ENCODE results near the gene TBC1D3G. TPM values are rescaled to one million over a fixed set of nuclear protein-coding genes. Genes with fewer than 3 reads are reported as not detected.
"Not testable (repeated sequence)": the region's sequence is repeated elsewhere in the genome, so short reads cannot be mapped to it uniquely, and the experiment has no call there.

TBC1D3G gene
- 0.32 and 3.6 TPM in 2 replicates for total RNA-seq
- polyA plus RNA-seq = 4.5 and 5.9 TPM in 2 replicates

GRCh38 chr17:36323584-36323983 lies at the start of gene TBC1D3G:
TSS of gene TBC1D3G (plus strand) at chr17:36323884. CDS start at chr17:36325412, 1,528 bp downstream.
- H3K36me3 ChIP-seq; H3K4me1 ChIP-seq (ENCODE audit: low read depth); H3K9me3 ChIP-seq (ENCODE audit: low read depth); H3K27me3 ChIP-seq; H3K4me3 ChIP-seq; H3K27ac ChIP-seq; DNase-seq (ENCODE audit: low read depth in 1 of 2, low spot score in 1 of 2): not testable (repeated sequence)

GRCh38 chr17:36283256-36283655 lies 40.4 kb upstream of the TBC1D3G start:
- DNase-seq (ENCODE audit: low read depth in 1 of 2, low spot score in 1 of 2); H3K4me1 ChIP-seq (ENCODE audit: low read depth); H3K27ac ChIP-seq; H3K27me3 ChIP-seq; H3K9me3 ChIP-seq (ENCODE audit: low read depth); H3K36me3 ChIP-seq; H3K4me3 ChIP-seq: not testable (repeated sequence)

GRCh38 chr17:36284219-36284618 lies 39.5 kb upstream of the TBC1D3G start:
- H3K9me3 ChIP-seq (ENCODE audit: low read depth); H3K4me3 ChIP-seq; H3K27ac ChIP-seq; H3K27me3 ChIP-seq; H3K36me3 ChIP-seq; DNase-seq (ENCODE audit: low read depth in 1 of 2, low spot score in 1 of 2); H3K4me1 ChIP-seq (ENCODE audit: low read depth): not testable (repeated sequence)

DNA sequence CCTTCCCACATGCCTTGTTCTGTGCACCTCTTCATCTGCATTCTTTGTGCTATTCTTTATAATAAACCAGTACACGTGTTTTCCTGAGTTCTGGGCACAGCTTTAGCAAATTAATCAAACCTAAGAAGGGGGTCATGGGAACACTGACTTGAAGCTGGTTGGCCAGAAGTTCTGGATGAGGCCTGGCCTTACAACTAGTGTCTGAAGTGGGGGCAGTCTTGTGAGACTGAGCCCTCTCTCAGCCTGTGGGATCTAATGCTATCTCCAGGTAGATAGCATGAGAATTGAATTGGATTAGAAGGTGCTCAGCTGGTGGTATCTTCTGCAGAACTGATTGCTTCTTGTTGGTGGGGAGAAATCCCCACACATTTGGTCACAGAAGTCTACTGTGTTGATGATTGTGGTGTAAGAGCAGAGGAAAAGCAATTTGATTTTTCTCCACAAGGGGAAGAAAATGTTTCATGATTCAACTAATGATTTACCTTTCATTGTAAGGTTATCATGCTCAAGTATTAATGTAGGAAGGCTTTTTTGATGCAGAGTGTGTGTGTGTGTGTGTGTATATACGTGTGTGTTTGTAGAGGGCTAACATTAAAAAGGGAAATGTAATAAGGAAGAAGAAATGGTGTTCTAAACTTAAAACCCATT lies 33.6 kb upstream of the TBC1D3G start:
- H3K27me3 ChIP-seq; H3K27ac ChIP-seq; H3K4me3 ChIP-seq; H3K36me3 ChIP-seq; H3K4me1 ChIP-seq (ENCODE audit: low read depth); DNase-seq (ENCODE audit: low read depth in 1 of 2, low spot score in 1 of 2); H3K9me3 ChIP-seq (ENCODE audit: low read depth): not testable (repeated sequence)

DNA sequence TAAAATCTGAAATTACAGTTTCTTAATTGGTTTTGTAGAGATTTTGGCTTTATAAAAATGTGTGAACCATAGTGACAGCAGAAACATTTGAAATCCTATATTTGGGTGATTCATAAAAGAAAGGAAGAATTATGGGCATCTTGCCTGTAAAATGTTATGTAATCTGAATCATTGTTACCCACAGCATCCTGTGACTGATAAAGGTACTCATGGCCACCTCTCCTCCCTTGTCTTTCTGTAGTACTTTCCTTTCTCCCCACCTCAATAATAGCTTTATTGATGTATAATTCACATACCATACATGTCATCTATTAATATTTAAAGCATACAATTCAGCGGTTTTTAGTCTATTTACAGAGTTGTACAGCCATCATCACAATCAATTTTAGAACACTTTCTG lies 28.5 kb upstream of the TBC1D3G start:
- not testable (repeated sequence) for H3K27ac ChIP-seq; H3K9me3 ChIP-seq (ENCODE audit: low read depth); H3K4me3 ChIP-seq; H3K27me3 ChIP-seq; H3K4me1 ChIP-seq (ENCODE audit: low read depth); H3K36me3 ChIP-seq; DNase-seq (ENCODE audit: low read depth in 1 of 2, low spot score in 1 of 2)

- H3K4me3 ChIP-seq; H3K36me3 ChIP-seq; H3K27me3 ChIP-seq; H3K9me3 ChIP-seq (ENCODE audit: low read depth); H3K4me1 ChIP-seq (ENCODE audit: low read depth); DNase-seq (ENCODE audit: low read depth in 1 of 2, low spot score in 1 of 2); H3K27ac ChIP-seq: not testable (repeated sequence)
These were observed 7.9 kb upstream of the TBC1D3G start for GRCh38 chr17:36315736-36316135.

- H3K4me1 ChIP-seq (ENCODE audit: low read depth); H3K36me3 ChIP-seq; H3K27me3 ChIP-seq; H3K4me3 ChIP-seq; DNase-seq (ENCODE audit: low read depth in 1 of 2, low spot score in 1 of 2); H3K27ac ChIP-seq; H3K9me3 ChIP-seq (ENCODE audit: low read depth): not testable (repeated sequence)
These were observed 38.8 kb downstream of the TBC1D3G start for GRCh38 chr17:36362496-36362895.

DNA sequence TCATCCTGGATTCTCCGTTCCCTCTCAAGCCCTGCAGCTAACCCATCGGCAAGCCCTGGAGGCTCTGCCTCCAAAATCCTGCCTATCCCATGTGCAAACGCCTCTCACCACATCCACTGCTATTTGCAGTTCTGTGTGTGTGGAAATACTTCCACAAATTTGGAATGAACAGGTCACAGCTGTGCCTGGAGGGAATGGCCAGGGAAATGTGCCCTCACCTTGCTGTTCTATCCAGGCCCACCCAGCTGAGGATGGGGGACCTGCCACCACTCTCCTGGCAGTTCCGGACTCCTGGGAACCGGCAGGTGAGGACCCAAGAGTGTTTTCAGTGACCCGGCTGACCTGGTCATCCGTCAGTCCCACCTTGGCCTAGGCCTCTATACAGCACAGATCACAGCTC lies 52.3 kb downstream of the TBC1D3G start:
- not testable (repeated sequence) for H3K4me1 ChIP-seq (ENCODE audit: low read depth); H3K27me3 ChIP-seq; H3K36me3 ChIP-seq; H3K9me3 ChIP-seq (ENCODE audit: low read depth); H3K27ac ChIP-seq; DNase-seq (ENCODE audit: low read depth in 1 of 2, low spot score in 1 of 2); H3K4me3 ChIP-seq

Other genes with a start within 250 kb of the TBC1D3G start
- gene CCL3, start 233.7 kb upstream of the TBC1D3G start, total RNA-seq = not detected in 2 replicates
- gene CCL3, start 233.7 kb upstream of the TBC1D3G start, polyA plus RNA-seq = not detected in 2 replicates
- not detected in 2 replicates for gene CCL4, start 220.1 kb upstream of the TBC1D3G start, total RNA-seq
- gene CCL4, start 220.1 kb upstream of the TBC1D3G start, polyA plus RNA-seq = not detected in 2 replicates
- gene TBC1D3B, start 147.2 kb upstream of the TBC1D3G start, total RNA-seq = 2.3 and 5.5 TPM in 2 replicates
- 4.0 and 4.7 TPM in 2 replicates for gene TBC1D3B, start 147.2 kb upstream of the TBC1D3G start, polyA plus RNA-seq
- gene CCL3L1, start 127.1 kb upstream of the TBC1D3G start, total RNA-seq = not detected in 2 replicates
- gene CCL3L1, start 127.1 kb upstream of the TBC1D3G start, polyA plus RNA-seq = 0.24 TPM in 1 of 2 replicates, not detected in the other
- gene CCL4L2, start 112.8 kb upstream of the TBC1D3G start, total RNA-seq = not detected in 2 replicates
- 0.21 TPM in 1 of 2 replicates, not detected in the other for gene CCL4L2, start 112.8 kb upstream of the TBC1D3G start, polyA plus RNA-seq
- gene TBC1D3I, start 59.3 kb upstream of the TBC1D3G start, total RNA-seq = not detected in 2 replicates
- gene TBC1D3I, start 59.3 kb upstream of the TBC1D3G start, polyA plus RNA-seq = not detected in 2 replicates
- not detected in 2 replicates for gene TBC1D3H, start 64.6 kb downstream of the TBC1D3G start, total RNA-seq
- gene TBC1D3H, start 64.6 kb downstream of the TBC1D3G start, polyA plus RNA-seq = not detected in 2 replicates
- gene ZNHIT3, start 162.8 kb downstream of the TBC1D3G start, total RNA-seq = 37.4 and 38.4 TPM in 2 replicates
- 103 and 107 TPM in 2 replicates for gene ZNHIT3, start 162.8 kb downstream of the TBC1D3G start, polyA plus RNA-seq
- gene MYO19, start 211.0 kb downstream of the TBC1D3G start, total RNA-seq = 26.7 and 50.8 TPM in 2 replicates
- 21.0 and 28.9 TPM in 2 replicates for gene MYO19, start 211.0 kb downstream of the TBC1D3G start, polyA plus RNA-seq
- 2.3 and 5.8 TPM in 2 replicates for gene PIGW, start 211.1 kb downstream of the TBC1D3G start, total RNA-seq
- 10.4 and 11.8 TPM in 2 replicates for gene PIGW, start 211.1 kb downstream of the TBC1D3G start, polyA plus RNA-seq
- gene GGNBP2, start 221.0 kb downstream of the TBC1D3G start, total RNA-seq = 33.2 and 54.3 TPM in 2 replicates
- 48.1 and 63.2 TPM in 2 replicates for gene GGNBP2, start 221.0 kb downstream of the TBC1D3G start, polyA plus RNA-seq

All from cardiac muscle cell (in vitro differentiated cells and primary cell).